H7 (cell line): ENCODE data around the gene FAM117B. TPM values are rescaled to one million over a fixed set of nuclear protein-coding genes. Genes with fewer than 3 reads are reported as not detected.
"Not testable (repeated sequence)": the region's sequence is repeated elsewhere in the genome, so short reads cannot be mapped to it uniquely, and the experiment has no call there.

Experiments used
- DNase-seq: peaks from one replicate; pipeline ENCODE4 v3.0.0; 2012
- H3K27me3 ChIP-seq: 2 replicates; pipeline ENCODE4 v1.6.0; 2011; ENCODE audit warnings: mild to moderate bottlenecking, low read length; ENCODE audit not compliant: control insufficient read depth, insufficient read depth
- H3K36me3 ChIP-seq: replicated peaks from 2 replicates; pipeline ENCODE4 v1.5.1; 2011; ENCODE audit warnings: low read length; ENCODE audit not compliant: control insufficient read depth, insufficient read depth
- H3K4me3 ChIP-seq: 2 replicates; pipeline ENCODE4 v1.5.1; 2011; ENCODE audit warnings: low read depth, mild to moderate bottlenecking, control low read depth, low read length, moderate library complexity; ENCODE audit not compliant: insufficient read depth
- total RNA-seq: library from RNA; depleted of rRNA; stranded (reverse); fragments of >200 nt; shearing (Covaris generic); gene quantifications from 2 replicates; pipeline ENCODE4 v1.2.3, GENCODE V29; 2014

The FAM117B gene
- total RNA-seq, 1 experiment from 2014 or later = 6.9 TPM

GRCh38 chr2:202705446-202706020 lies 70.8 kb downstream of the FAM117B start:
- H3K27me3 ChIP-seq = no peaks in the 10 kb centered on the region
- no peak overlapping the region for H3K4me3 ChIP-seq
- H3K36me3 ChIP-seq = no peaks in the 10 kb centered on the region
- DNase-seq = no peak

GRCh38 chr2:202714971-202715935 lies 80.5 kb downstream of the FAM117B start:
- not testable (repeated sequence) for H3K36me3 ChIP-seq, DNase-seq, H3K27me3 ChIP-seq, H3K4me3 ChIP-seq

- DNase-seq = no peak
Observed at GRCh38 chr2:202716114-202716718, 81.4 kb downstream of the FAM117B start.

GRCh38 chr2:202716953-202717597 lies 82.3 kb downstream of the FAM117B start:
- DNase-seq = no peak
- no peaks in the 10 kb centered on the region for H3K27me3 ChIP-seq
- no peaks in the 10 kb centered on the region for H3K36me3 ChIP-seq
- no peak overlapping the region for H3K4me3 ChIP-seq

More at GRCh38 chr2:202716114-202716718, 81.4 kb downstream of the FAM117B start:
- Histone ChIP-seq H3K4me3 (no peak overlapping the region), H3K36me3 (no peaks in the 10 kb centered on the region), H3K27me3 (no peaks in the 10 kb centered on the region)

GRCh38 chr2:202717598-202718310 lies 83.0 kb downstream of the FAM117B start:
- no peaks in the 10 kb centered on the region for H3K36me3 ChIP-seq
- H3K4me3 ChIP-seq = no peak overlapping the region
- no peak for DNase-seq
- no peaks in the 10 kb centered on the region for H3K27me3 ChIP-seq

- H3K27me3 ChIP-seq = no peaks in the 10 kb centered on the region
- no peaks in the 10 kb centered on the region for H3K36me3 ChIP-seq
- H3K4me3 ChIP-seq = no peak overlapping the region
- DNase-seq = no peak
Observed at GRCh38 chr2:202718614-202719013, 83.8 kb downstream of the FAM117B start.

GRCh38 chr2:202720226-202720625 lies 85.5 kb downstream of the FAM117B start:
- no peak for DNase-seq
- Histone ChIP-seq H3K4me3 (no peak overlapping the region), H3K36me3 (no peaks in the 10 kb centered on the region), H3K27me3 (no peaks in the 10 kb centered on the region)

- Histone ChIP-seq H3K36me3 (no peaks in the 10 kb centered on the region), H3K4me3 (no peak overlapping the region), H3K27me3 (no peaks in the 10 kb centered on the region)
- no peak for DNase-seq
Observed at GRCh38 chr2:202721621-202722020, 86.9 kb downstream of the FAM117B start.

GRCh38 chr2:202723746-202724145 lies 89.0 kb downstream of the FAM117B start:
- DNase-seq = no peak
- Histone ChIP-seq H3K27me3 (no peaks in the 10 kb centered on the region), H3K4me3 (no peak overlapping the region), H3K36me3 (no peaks in the 10 kb centered on the region)

GRCh38 chr2:202726070-202726469 lies 91.3 kb downstream of the FAM117B start:
- no peaks in the 10 kb centered on the region for H3K27me3 ChIP-seq
- no peak overlapping the region for H3K4me3 ChIP-seq
- no peaks in the 10 kb centered on the region for H3K36me3 ChIP-seq
- no peak for DNase-seq

- no peaks in the 10 kb centered on the region for H3K27me3 ChIP-seq
- DNase-seq = no peak
- no peak overlapping the region for H3K4me3 ChIP-seq
- no peaks in the 10 kb centered on the region; the same call in 1 of the 2 replicates for H3K36me3 ChIP-seq
Observed at GRCh38 chr2:202736826-202737225, 102.1 kb downstream of the FAM117B start.

- DNase-seq = no peak
- H3K4me3 ChIP-seq = no peak overlapping the region
- H3K27me3 ChIP-seq = no peaks in the 10 kb centered on the region
- no peaks in the 10 kb centered on the region for H3K36me3 ChIP-seq
Observed at GRCh38 chr2:202743613-202744012, 108.8 kb downstream of the FAM117B start.

GRCh38 chr2:202749477-202749876 lies 114.7 kb downstream of the FAM117B start:
- no peak for DNase-seq
- Histone ChIP-seq H3K4me3 (no peak overlapping the region), H3K36me3 (no peaks in the 10 kb centered on the region), H3K27me3 (no peaks in the 10 kb centered on the region)
